DND-41 (cell line): ENCODE data around the gene DPH3.

Source experiments
- ATAC-seq: fragments of 200-7000 bp; cut with Tn5 transposase; 3 replicates; pipeline ENCODE4 v1.9.1; 2021; ENCODE audit warnings: low read depth; ENCODE audit not compliant: insufficient read depth
- DNase-seq: peaks from one replicate; pipeline ENCODE4 v3.0.0-alpha.2; 2020
- H2AFZ ChIP-seq: 2 replicates; pipeline ENCODE4 v1.6.0; 2012; ENCODE audit warnings: low read depth, low read length
- H3K27ac ChIP-seq: 2 replicates; pipeline ENCODE4 v1.5.1; 2012; ENCODE audit warnings: low read length, inconsistent platforms
- H3K27me3 ChIP-seq: fragments of 200-600 bp; sonication (generic); 2 replicates; pipeline ENCODE4 v1.6.0; 2012; ENCODE audit warnings: low read length, mild to moderate bottlenecking, inconsistent platforms; ENCODE audit not compliant: insufficient read depth, poor library complexity
- H3K36me3 ChIP-seq: 2 replicates; pipeline ENCODE4 v1.5.1; 2012; ENCODE audit warnings: low read length, inconsistent platforms; ENCODE audit not compliant: insufficient read depth
- H3K4me1 ChIP-seq: 2 replicates; pipeline ENCODE4 v1.5.1; 2012; ENCODE audit warnings: mild to moderate bottlenecking, low read length; ENCODE audit not compliant: insufficient read depth
- H3K4me2 ChIP-seq: 2 replicates; pipeline ENCODE4 v1.6.0; 2012; ENCODE audit warnings: mild to moderate bottlenecking, moderate library complexity, low read length, inconsistent platforms; ENCODE audit not compliant: insufficient read depth
- H3K4me3 ChIP-seq, 2 experiments: fragments of 200-600 bp in 1 of 2; shearing (Covaris generic) in 1 of 2; 2 replicates each; pipeline ENCODE4 v1.5.1; 2012 to 2016; ENCODE audit warnings: inconsistent platforms in 2 of 2, low read length in 2 of 2, mild to moderate bottlenecking in 2 of 2, low read depth in 1 of 2, moderate library complexity in 1 of 2
- H3K79me2 ChIP-seq: 2 replicates; pipeline ENCODE4 v1.6.0; 2012; ENCODE audit warnings: low read length, inconsistent platforms; ENCODE audit not compliant: insufficient read depth
- H3K9ac ChIP-seq: 2 replicates; pipeline ENCODE4 v1.6.0; 2012; ENCODE audit warnings: low read depth, mild to moderate bottlenecking, inconsistent platforms, low read length, moderate library complexity
- H3K9me3 ChIP-seq: 2 replicates; pipeline ENCODE4 v1.5.1; 2012; ENCODE audit warnings: low read length, moderate library complexity, mild to moderate bottlenecking, inconsistent platforms; ENCODE audit not compliant: insufficient read depth, severe bottlenecking
- H4K20me1 ChIP-seq: 2 replicates; pipeline ENCODE4 v1.6.0; 2012; ENCODE audit warnings: low read length; ENCODE audit not compliant: insufficient read depth
- CTCF ChIP-seq: IDR thresholded peaks from 2 replicates; pipeline ENCODE4 v1.5.1; 2012; ENCODE audit warnings: borderline replicate concordance, low read length, moderate library complexity, mild to moderate bottlenecking; ENCODE audit not compliant: poor library complexity, severe bottlenecking; ENCODE audit errors: extremely low read depth
- EZH2 ChIP-seq: IDR thresholded peaks from 3 replicates; pipeline ENCODE4 v1.6.1; 2012; ENCODE audit warnings: borderline replicate concordance, low read depth, mild to moderate bottlenecking, moderate library complexity, low read length, inconsistent platforms; ENCODE audit not compliant: severe bottlenecking

Gene DPH3

GRCh38 chr3:16242177-16242576 is 22.6 kb downstream of the DPH3 start:
- Histone ChIP-seq H3K4me1 (peaks cover 4% of the 10 kb centered on the region), H3K9ac (no peak overlapping the region), H3K4me2 (no peak overlapping the region), H3K79me2 (no peaks in the 10 kb centered on the region), H4K20me1 (no peaks in the 10 kb centered on the region), H3K27me3 (no peaks in the 10 kb centered on the region), H2AFZ (no peak overlapping the region), H3K36me3 (no peaks in the 10 kb centered on the region), H3K9me3 (no peaks in the 10 kb centered on the region), H3K27ac (no peak overlapping the region), H3K4me3 (no peak overlapping the region)
- TF ChIP-seq CTCF (no peak), EZH2 (no peak)
- DNase-seq (no peak), ATAC-seq (no peak)

DNA sequence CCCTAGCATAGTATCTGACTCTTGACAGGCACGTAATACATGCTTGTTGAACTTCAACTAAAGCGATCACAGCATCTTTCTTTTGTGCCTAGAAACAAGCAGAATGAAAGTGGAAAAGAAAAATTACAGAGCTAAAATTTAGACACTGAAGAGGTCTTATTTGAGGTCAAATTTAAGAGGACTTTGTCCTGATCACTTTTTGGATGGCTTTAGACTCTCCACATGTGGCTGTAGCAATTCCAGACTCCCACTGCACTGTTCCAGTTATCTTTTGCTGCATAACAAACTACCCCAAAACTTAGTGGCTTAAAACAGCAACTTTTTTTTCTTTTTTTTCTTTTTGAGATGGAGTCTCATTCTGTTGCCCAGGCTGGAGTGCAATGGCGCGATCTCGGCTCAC is 23.5 kb downstream of the DPH3 start:
- no peaks in the 10 kb centered on the region for H3K27me3 ChIP-seq
- no peak overlapping the region for H3K4me2 ChIP-seq
- H3K4me3 ChIP-seq: no peak overlapping the region
- H3K4me1 ChIP-seq: no peaks in the 10 kb centered on the region
- H3K9me3 ChIP-seq: no peaks in the 10 kb centered on the region
- H3K79me2 ChIP-seq: no peaks in the 10 kb centered on the region
- H3K9ac ChIP-seq: no peak overlapping the region
- no peak overlapping the region for H2AFZ ChIP-seq
- H3K36me3 ChIP-seq: no peaks in the 10 kb centered on the region
- no peak for TF ChIP-seq CTCF
- TF ChIP-seq EZH2: no peak
- H3K27ac ChIP-seq: no peak overlapping the region
- no peak for DNase-seq
- H4K20me1 ChIP-seq: no peaks in the 10 kb centered on the region
- ATAC-seq: no peak

DNA sequence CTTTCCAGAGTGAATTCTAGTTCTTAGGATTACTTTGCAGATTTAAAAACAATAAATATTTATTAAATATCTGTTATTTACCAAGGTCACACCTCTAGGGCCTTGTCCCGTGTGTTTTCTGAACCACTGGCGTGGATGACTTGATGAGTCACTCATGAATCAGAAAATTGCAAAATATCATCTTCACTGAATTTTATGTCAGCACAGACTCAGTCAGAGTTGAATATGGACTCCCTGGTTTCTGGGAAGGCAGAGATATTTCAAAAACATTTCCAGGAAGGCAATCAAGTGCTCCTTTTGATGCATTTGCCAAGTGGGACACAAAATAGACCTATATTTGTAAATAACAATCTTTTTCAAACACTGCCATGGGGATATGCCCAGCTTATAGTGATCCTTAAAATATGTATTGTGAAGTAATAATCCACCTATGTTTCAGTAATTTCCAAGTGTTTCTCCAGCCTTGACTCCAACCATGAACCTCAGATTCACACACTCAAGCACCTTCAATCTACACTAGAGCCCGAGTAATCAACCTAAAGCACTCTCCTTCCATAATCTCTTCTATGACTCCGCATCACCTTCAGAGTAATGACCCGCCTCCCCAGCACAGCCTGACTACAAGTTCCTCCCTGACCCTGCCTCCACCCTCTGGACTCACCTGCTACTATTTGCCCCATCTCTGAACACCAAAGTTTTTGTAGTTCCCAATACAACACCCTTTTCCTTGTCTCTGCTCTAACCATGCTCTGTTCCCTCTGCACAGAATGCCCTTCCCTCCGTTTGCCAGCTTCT is 24.3 kb downstream of the DPH3 start:
- H2AFZ ChIP-seq: no peak overlapping the region
- H4K20me1 ChIP-seq: no peaks in the 10 kb centered on the region
- H3K36me3 ChIP-seq: no peaks in the 10 kb centered on the region
- no peak overlapping the region for H3K4me3 ChIP-seq
- DNase-seq (no peak), ATAC-seq (no peak)
- no peaks in the 10 kb centered on the region for H3K9me3 ChIP-seq
- no peaks in the 10 kb centered on the region for H3K27me3 ChIP-seq
- no peak overlapping the region for H3K9ac ChIP-seq
- no peaks in the 10 kb centered on the region for H3K4me1 ChIP-seq
- no peak overlapping the region for H3K27ac ChIP-seq
- TF ChIP-seq CTCF (no peak), EZH2 (no peak)
- no peak overlapping the region for H3K4me2 ChIP-seq
- no peaks in the 10 kb centered on the region for H3K79me2 ChIP-seq
